RWPE1 (cell line): ENCODE measurements around the gene NEO1.

ENCODE experiments used
- CTCF ChIA-PET: fragments of 350-600 bp; sonication (Branson Sonifier 250); formaldehyde crosslinking; extraction: SDS; loops from one replicate; lab custom pipeline; 2021; lab: Yijun Ruan, JAX
- POLR2A ChIA-PET: fragments of 400-600 bp; formaldehyde crosslinking; extraction: SDS; loops from one replicate; lab custom pipeline; 2020; ENCODE audit warnings: antibody characterized with exemption; ENCODE audit not compliant: low non-redundant PET; lab: Yijun Ruan, JAX
- DNase-seq: peaks from one replicate; pipeline ENCODE4 v3.0.0; 2012; ENCODE audit warnings: low spot score
- H3K27ac ChIP-seq: fragments of 450-650 bp; 2 replicates; pipeline ENCODE4 v1.5.1; 2017
- CTCF ChIP-seq: fragments of 450-650 bp; conservative IDR thresholded peaks from 2 replicates; pipeline ENCODE4 v1.5.1; 2017; ENCODE audit warnings: low read depth, mild to moderate bottlenecking

The NEO1 gene

DNA sequence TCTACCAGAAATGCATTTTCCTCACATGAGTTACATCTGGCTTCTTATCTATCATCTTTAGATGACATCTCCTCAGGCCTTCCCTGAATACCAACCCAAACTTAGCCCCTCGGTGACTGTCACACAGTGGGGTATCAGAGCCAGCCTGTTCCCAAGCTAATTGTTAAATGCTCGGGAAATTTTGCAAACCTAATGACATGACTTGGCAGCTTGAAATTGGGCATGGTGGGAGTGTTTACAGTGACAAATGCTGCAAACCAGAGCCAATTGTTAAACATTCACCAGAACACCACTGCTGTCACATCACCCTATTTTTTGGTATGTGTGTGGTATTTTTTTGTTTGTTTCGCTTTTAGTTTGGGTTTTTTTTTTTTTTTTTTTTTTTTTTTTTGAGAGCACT is 185.6 kb downstream of the NEO1 start:
- no peak for DNase-seq
- POLR2A ChIA-PET: no interaction called here
- CTCF ChIA-PET: interaction anchor here (0.6 to 1.3 kb wide), 4 partner anchors 10 to 40 kb away, joined by 3 to 4 read pairs (median 3); no protein-coding TSS in a partner anchor
- H3K27ac ChIP-seq: no peak overlapping the region
- TF ChIP-seq CTCF: no peak

DNA sequence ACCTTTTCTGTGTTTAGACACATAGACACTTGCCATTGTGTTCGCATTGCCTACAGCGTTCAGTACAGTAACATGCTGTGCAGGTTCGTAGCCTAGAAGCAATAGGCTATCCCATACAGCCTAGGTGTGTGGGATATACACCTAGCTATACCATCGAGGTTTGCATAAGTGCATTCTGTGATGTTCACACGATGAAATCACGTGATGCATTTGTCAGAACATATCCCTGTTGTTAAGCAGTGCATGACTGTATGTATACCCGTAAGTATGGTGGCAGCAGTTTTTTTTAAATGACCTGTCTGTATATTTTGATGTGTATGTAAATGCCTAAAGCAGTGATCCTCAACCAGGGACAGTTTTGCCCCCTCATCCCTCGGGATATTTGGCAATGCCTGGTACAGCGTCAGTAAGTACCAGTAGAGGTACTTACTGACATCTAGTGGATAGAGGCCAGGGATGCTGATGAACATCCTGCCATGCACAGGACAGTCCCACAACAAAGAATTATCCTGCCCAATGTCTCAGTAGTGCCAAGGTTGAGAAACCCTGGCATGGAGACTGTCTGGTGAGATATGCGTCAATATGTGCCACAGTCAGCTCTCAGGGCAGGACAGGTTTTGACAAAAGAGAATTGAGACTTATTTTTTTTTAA is 187.4 kb downstream of the NEO1 start:
- no peak for DNase-seq
- TF ChIP-seq CTCF: no peak
- H3K27ac ChIP-seq: no peak overlapping the region
- ChIA-PET CTCF (interaction anchor here (0.7 to 1.2 kb wide), 2 partner anchors 129 to 450 kb away, joined by 3 read pairs; partner anchors contain the start of gene HCN4), POLR2A (no interaction called here)

DNA sequence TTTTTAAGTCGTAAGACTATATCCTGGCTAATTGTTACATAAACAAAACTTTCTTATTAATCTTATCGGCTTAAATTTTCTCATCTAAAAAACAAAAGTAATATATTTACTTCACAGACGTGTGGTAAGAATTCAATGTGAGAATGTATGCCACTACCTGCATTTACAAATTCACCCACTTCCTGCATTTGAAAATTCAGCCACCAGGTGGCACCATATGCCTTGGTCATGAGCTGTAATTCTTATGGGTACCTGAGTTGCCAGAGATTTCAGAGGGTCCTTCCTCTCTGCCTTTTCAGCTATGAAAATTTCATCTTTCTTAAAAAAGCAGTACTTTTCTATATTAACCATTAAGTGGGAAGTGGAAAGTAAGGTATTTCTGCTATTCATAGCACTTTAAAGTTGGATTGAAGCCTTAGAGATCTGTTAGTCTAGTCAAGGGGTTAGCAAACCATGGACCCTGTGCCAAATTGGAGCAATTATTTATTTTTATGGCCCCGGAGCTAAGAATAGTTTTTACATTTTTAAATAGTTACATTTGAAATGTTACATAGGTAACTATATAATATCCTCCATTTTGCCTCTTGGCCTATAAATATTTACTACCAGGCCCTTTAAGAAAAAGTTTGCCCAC is 188.7 kb downstream of the NEO1 start:
- ChIA-PET CTCF (interaction anchor here (0.7 to 1.2 kb wide), 4 partner anchors 9 to 334 kb away, joined by 3 to 8 read pairs (median 3); partner anchors contain the start of gene HCN4), POLR2A (no interaction called here)
- H3K27ac ChIP-seq: no peak overlapping the region
- DNase-seq: peak; percentile 77
- TF ChIP-seq CTCF: peak; percentile 97

DNA sequence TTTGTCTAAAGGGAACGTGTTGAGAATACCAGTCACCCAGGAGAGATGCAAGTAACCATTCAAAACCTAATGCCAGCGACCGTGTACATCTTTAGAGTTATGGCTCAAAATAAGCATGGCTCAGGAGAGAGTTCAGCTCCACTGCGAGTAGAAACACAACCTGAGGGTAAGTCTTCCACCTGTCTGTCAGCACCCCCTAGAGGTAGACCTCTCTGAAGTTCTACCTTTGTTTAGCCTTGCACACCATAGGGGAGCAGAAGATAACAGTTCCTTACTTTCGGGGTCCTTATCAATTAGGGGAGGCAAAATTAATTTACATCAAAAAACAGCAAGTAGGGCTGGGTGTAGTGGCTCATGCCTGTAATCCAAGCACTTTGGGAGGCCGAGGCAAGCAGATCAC is 192.1 kb downstream of the NEO1 start:
- POLR2A ChIA-PET: no interaction called here
- CTCF ChIA-PET: no interaction called here
- H3K27ac ChIP-seq: no peak overlapping the region
- no peak for DNase-seq
- TF ChIP-seq CTCF: no peak; the same call in 1 of the 2 replicates

- DNase-seq: no peak
- ChIA-PET CTCF (no interaction called here), POLR2A (no interaction called here)
- TF ChIP-seq CTCF: no peak
- H3K27ac ChIP-seq: no peak overlapping the region
Measured at GRCh38 chr15:73246439-73246838, 194.2 kb downstream of the NEO1 start.

DNA sequence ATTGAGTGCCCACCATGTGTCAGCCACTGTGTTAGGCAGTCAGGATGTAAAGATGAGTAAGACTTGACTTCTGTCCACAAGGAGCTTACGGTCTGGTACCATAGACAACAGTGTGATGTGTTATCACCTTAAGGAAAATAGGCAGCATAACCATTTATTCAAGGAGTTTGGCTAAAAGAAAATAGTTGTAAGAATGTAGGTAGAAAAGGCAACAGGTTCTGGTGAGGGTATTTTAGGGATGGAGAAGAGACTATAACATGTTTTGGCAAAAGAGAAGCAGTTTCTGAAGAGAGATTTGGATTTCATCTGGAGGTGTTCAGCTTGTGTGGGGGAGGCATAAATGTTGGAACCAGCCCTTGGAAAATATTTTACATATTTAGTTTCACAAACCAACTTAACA is 194.6 kb downstream of the NEO1 start:
- TF ChIP-seq CTCF: no peak
- ChIA-PET CTCF (no interaction called here), POLR2A (no interaction called here)
- no peak overlapping the region for H3K27ac ChIP-seq
- no peak for DNase-seq
